HG03457 (cell line): ENCODE measurements around the gene LORICRIN.
"Not testable (repeated sequence)": the region's sequence is repeated elsewhere in the genome, so short reads cannot be mapped to it uniquely, and the experiment has no call there.

ENCODE experiments used
- ATAC-seq: cut with Tn5 transposase; IDR thresholded peaks from one replicate; pipeline ENCODE4 v1.9.1; 2021; ENCODE audit warnings: moderate number of reproducible peaks; ENCODE audit not compliant: unreplicated experiment

LORICRIN gene

DNA sequence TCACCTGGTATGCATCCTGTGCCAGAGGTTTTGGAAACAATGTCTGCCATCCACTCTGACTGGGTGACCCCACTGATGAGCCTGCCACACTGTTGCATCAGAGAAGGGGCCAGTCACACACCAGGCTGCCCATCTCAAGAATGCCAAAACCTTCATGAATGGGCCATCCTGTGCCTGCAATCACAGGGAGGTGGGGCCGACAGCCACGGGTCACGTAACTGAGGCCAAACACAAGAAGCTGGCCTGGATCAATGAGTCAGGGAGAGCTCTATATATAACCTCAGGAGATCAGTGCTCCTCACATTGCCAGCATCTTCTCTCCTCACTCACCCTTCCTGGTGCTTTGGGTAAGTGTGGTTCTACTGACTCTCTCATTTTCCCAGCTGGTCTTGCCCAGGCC, at the start of gene LORICRIN:
Gene LORICRIN, plus strand, starts transcription at position 301 of the 400 bp plus-strand sequence. CDS start 1,263 bp downstream, outside the sequence.
- ATAC-seq, result no peak

DNA sequence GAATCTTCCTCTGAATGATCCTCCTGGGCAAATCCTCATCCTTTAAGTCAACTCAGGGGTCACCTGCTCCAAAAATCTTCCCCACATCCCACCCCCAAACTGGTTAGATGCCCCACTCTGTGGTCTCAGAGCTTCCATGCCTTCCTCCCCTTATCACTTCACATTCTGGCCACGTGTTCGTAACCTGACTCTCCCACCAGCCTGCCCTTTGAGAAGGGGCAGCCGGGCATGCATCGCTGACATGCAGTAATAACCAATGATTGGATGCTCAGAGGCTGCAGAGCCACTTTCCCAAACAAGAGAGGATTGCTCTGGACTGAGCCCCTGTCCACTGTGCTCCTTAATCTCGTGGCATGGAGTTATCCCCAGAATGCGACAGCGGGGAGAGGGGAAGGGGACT, 49.3 kb upstream of the LORICRIN start:
- no peak for ATAC-seq

GRCh38 chr1:153212201-153212600, 47.3 kb upstream of the LORICRIN start:
- no peak for ATAC-seq

DNA sequence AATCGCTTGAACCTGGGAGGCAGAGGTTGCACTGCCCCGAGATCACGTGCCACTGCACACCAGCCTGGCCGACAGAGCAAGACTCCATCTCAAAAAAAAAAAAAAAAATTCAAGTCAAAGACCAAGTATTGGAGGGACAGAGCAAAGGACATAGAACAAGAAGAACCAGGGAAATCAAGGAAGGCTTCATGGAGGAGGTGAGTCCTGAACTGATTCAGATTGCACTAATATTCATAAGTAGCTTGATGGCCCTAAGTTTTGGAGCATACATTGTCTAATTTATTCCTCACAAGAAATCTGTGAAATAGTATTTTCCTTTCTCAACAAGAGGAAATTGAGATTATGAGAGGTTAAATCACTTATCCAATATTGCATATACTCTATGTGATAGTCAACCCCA, 46.0 kb upstream of the LORICRIN start:
- no peak for ATAC-seq

GRCh38 chr1:153217212-153217611, 42.3 kb upstream of the LORICRIN start, which contains the start of gene PRR9:
TSS of gene PRR9 (plus strand) at chr1:153217584. CDS start at chr1:153218145, 561 bp downstream.
- ATAC-seq, result no peak

- no peak for ATAC-seq
These were observed 41.6 kb upstream of the LORICRIN start for GRCh38 chr1:153217744-153218416.

DNA sequence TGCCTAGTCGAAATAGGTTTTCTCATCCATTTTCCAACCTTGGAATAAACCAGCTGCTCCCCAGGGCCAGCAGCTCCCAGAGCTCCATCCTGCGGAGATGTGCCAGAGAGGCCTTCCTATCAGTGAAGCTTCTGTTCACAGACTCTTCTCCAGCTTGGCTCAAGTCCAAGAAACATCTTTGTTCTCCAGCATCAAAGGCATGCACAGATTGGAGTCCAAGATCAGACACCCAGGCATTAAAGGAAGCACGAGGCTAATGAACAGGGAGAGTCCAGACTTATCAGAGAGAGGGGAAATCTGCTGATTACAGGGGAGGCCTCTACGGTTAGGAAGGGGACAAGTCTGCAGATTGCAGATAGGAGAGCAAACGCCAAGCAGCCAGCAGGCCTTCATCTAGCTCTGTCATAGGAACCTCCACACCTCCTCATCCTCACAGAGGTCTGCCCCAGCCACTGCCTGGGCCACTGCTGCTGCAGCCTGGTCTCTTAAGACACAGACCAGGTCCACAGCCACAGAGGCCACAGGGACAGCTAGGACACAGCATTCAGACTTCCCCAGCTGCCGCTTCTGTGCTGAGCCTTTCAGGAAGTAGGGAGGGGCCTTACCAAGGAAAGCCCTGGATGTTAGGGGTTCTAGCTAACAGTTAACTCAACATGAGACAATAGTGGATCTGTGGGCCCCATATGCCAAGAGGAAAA, 38.7 kb upstream of the LORICRIN start:
- no peak for ATAC-seq

DNA sequence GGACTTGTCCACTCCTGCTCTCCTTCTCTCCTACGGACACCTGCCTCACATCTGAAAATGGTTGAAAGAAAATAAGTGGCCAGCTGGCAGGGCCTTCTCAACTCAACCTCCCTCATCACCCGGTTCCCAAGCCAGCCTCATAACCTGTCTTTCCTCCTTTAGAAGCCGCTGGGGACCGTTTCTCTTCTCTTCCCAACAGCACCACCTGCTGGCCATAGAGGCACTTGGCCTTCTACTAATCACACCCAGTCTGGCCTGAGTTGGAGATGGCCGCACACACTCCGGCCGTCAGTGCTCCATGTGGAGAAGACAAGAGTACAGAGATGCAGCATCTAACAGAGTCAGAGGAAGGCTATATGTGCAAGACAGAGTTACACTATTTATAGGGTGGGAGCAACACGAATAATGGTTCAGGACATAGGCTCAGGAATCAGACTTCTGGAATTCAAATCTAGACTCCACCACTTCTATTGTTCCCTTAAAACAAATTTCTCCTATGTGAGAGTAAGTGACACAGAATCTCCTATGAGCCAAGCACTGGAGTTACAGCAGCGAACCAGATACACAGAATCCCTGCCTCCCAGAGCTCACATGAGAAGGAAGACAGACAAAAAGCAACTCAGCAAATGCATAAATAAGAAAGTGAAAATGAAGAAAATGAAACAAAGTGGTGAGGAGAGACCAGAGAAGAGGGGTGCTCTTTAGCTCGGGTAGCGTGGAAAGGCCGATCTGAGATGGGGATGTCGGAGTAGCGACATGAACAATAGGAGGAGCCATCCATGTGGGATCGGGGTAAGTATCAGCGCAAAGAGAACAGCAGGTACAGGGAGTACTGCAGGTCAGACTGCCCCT, 36.2 kb upstream of the LORICRIN start:
- ATAC-seq, result not testable (repeated sequence)

DNA sequence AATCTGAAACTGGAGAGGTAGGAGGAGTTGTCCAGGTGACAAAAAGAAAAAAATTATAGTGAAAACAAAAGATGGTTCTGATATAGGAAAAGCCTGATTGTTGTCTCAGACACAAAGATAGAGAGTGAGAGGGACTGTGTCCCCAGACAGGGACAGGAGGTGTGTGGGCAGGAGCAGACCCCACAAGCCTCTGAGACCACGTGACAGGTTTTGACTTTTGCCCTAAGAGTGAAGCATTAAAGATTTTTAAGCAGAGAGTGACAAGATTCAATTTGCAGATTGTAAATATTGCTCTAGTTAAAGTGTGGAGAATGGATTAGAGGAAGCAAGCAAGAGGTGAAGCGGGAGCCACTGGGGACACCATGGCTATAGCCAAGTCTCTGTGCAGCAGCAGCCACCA, 31.7 kb upstream of the LORICRIN start:
- ATAC-seq, result no peak

- no peak for ATAC-seq
These were observed 31.0 kb upstream of the LORICRIN start for GRCh38 chr1:153228491-153228890.

DNA sequence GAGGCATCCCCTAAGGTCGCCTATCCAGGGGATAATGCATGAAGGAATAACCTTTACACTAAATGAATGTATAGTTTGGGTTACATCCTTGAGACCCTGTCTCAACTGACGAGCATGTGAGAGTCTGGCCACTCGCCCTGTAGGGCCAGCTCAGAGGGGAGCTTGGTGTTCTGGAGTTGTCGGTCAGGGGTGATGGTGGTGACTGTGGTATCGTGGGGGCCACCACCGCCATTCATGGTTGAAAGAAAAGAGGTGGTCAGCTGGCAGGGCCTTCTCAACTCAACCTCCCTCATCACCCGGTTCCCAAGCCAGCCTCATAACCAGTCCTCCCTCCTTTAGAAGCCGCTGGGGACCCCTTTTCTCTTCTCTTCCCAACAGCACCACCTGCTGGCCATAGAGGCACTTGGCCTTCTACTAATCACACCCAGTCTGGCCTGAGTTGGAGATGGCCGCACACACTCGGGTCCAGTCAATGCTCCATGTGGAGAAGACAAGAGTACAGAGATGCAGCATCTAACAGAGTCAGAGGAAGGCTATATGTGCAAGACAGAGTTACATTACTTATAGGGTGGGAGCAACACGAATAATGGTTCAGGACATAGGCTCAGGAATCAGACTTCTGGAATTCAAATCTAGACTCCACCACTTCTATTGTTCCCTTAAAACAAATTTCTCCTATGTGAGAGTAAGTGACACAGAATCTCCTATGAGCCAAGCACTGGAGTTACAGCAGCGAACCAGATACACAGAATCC, 30.2 kb upstream of the LORICRIN start:
- ATAC-seq, result not testable (repeated sequence)

- ATAC-seq, result no peak
These were observed 28.1 kb upstream of the LORICRIN start for GRCh38 chr1:153231363-153231762.

- no peak for ATAC-seq
These were observed 27.7 kb upstream of the LORICRIN start for GRCh38 chr1:153231785-153232184.

GRCh38 chr1:153232553-153232952, 26.9 kb upstream of the LORICRIN start:
- no peak for ATAC-seq

GRCh38 chr1:153233448-153233847, 26.0 kb upstream of the LORICRIN start:
- ATAC-seq, result no peak

DNA sequence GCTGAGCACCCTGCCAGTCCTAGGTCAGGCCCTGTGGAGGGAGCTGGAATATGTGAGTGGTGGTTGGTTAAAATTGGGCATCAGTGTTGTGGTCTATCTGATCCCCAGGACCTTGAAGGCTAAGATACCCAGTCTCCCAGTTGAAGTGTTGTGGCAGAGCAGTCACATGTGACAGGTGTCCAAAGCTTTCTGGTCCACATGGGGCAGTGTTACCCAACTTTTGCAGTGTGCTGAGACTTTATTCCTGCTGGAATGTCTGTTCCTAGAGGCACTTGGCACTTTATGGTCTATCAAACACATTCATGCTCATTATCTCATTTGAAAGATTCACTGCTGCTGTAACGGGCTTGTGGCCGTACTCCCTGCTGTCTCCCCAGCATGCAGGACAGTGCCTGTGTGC, 21.0 kb upstream of the LORICRIN start:
- no peak for ATAC-seq

DNA sequence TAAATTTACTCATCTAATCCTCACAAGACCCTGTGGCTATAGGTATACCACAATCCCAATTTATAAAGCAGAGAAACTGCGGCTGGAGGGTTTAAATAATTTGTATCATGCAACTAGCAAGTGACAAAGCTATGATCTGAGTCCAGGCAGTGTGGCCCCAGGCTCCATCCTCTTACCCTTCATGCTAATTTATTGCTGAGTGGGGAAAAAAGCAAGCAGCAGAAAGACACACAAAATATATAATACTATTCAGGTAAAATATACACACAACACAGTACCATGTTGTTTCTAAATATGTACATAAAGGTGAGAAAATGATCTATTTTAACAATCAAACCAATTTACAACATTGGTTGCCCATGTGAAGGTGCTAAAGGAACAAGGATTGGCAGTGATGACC, 17.3 kb upstream of the LORICRIN start:
- no peak for ATAC-seq

DNA sequence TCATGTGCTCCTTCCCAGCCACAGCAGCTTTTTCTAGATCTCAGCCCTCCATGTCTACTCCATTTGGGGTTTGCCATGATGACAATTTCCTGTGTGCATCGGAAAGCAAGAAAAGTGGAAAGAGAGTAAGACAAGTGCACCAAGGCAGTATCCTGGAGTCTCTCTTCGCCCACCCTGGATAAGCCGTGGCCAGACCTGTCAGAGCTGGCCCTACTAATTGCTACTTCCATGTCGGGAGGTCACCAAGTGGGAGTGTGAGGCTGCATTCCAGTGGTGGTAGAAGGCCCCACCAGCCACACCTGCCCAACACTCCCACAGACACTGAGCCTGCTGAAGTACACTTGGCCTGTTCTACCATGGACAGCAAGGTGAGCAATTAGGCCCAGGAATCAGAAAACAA, 14.0 kb upstream of the LORICRIN start:
- no peak for ATAC-seq

DNA sequence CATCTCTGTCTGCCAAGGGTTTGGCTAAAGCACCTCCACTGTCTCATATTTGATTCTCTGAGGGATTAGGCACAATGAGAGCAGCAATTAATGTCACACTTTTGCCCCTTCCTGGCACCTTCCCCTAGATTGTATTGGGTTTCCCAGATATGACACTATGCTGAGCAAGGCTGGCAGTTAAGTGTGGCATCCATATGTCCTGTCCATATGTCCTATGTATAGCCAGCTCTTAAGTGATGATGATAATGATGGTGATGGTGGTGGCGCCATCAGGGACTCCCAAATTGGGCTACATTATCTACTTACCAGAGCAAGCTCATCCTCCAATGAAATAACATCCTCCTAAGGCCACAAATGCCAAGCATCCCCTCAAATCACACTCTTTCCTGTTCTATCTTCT, 13.5 kb upstream of the LORICRIN start:
- no peak for ATAC-seq

- no peak for ATAC-seq
These were observed 12.7 kb upstream of the LORICRIN start for GRCh38 chr1:153246825-153247224.
